Measurements from ENCODE around the gene CCND2. TPM values are rescaled to one million over a fixed set of nuclear protein-coding genes. Genes with fewer than 3 reads are reported as not detected.

CCND2 gene
- total RNA-seq, 1 experiment from 2014 or later: not detected

DNA sequence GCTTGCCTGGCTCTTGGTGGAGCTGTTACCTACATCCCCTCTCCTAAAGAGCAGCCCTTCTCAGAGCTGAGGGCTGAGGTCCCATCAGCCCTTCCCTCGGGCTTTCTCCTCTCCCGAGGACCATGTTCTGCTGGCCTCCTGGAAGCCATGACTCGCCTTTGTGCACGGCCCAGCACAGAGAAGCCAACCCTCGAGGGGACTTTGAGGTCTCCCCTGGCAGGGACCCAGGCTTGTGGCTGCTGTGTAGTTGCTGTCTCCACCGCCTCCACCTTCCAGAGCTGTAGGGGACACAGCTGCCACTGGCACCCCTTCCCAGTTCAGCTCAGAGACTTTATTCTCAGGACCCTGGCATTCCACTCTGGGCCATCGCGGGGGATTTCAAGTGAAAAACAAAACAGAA is 22.9 kb upstream of the CCND2 start:
- H3K36me3 ChIP-seq (ENCODE audit: low read depth, low read length): no peaks in the 10 kb centered on the region
- H2AFZ ChIP-seq (ENCODE audit: low read length): no peak overlapping the region
- H3K79me2 ChIP-seq (ENCODE audit: low read length): no peaks in the 10 kb centered on the region
- peaks cover 44% of the 10 kb centered on the region for H3K27me3 ChIP-seq (ENCODE audit: low read length)
- H3K9ac ChIP-seq (ENCODE audit: low read length): no peak overlapping the region
- H3K4me2 ChIP-seq (ENCODE audit: low read length): no peak overlapping the region
- intact Hi-C loops (cut with micrococcal nuclease): no loop called here
- no peaks in the 10 kb centered on the region for H4K20me1 ChIP-seq (ENCODE audit: low read length)
- H3K27ac ChIP-seq (ENCODE audit: low read length): no peak overlapping the region
- H3K9me3 ChIP-seq (ENCODE audit: low read length): no peaks in the 10 kb centered on the region
- POLR2A ChIA-PET (ENCODE audit: unreplicated experiment): no interaction called here
- H3K4me1 ChIP-seq (ENCODE audit: insufficient read depth, low read length): no peaks in the 10 kb centered on the region
- H3K4me3 ChIP-seq (ENCODE audit: low read length): no peak overlapping the region
- CTCF ChIA-PET: no interaction called here
- ATAC-seq (no peak), DNase-seq (no peak)
- H3F3A ChIP-seq (ENCODE audit: low read length, unreplicated experiment): no peaks in the 10 kb centered on the region
- TF ChIP-seq EZH2 (IDR thresholded peaks at IDR 0.05; ENCODE audit: low read length, unreplicated experiment): no peak
- TF ChIP-seq, protein P1, sequence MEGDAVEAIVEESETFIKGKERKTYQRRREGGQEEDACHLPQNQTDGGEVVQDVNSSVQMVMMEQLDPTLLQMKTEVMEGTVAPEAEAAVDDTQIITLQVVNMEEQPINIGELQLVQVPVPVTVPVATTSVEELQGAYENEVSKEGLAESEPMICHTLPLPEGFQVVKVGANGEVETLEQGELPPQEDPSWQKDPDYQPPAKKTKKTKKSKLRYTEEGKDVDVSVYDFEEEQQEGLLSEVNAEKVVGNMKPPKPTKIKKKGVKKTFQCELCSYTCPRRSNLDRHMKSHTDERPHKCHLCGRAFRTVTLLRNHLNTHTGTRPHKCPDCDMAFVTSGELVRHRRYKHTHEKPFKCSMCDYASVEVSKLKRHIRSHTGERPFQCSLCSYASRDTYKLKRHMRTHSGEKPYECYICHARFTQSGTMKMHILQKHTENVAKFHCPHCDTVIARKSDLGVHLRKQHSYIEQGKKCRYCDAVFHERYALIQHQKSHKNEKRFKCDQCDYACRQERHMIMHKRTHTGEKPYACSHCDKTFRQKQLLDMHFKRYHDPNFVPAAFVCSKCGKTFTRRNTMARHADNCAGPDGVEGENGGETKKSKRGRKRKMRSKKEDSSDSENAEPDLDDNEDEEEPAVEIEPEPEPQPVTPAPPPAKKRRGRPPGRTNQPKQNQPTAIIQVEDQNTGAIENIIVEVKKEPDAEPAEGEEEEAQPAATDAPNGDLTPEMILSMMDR (conservative IDR thresholded peaks at IDR 0.05; ENCODE audit: low read depth, low read length): no peak
- no peak for TF ChIP-seq EZH2phosphoT487 (IDR thresholded peaks at IDR 0.05; ENCODE audit: borderline replicate concordance, low read length)
- no TSS peak for BruUV-seq (replicated peaks)
- H3K9me2 ChIP-seq (replicated peaks; ENCODE audit: low read length): no peaks in the 10 kb centered on the region

DNA sequence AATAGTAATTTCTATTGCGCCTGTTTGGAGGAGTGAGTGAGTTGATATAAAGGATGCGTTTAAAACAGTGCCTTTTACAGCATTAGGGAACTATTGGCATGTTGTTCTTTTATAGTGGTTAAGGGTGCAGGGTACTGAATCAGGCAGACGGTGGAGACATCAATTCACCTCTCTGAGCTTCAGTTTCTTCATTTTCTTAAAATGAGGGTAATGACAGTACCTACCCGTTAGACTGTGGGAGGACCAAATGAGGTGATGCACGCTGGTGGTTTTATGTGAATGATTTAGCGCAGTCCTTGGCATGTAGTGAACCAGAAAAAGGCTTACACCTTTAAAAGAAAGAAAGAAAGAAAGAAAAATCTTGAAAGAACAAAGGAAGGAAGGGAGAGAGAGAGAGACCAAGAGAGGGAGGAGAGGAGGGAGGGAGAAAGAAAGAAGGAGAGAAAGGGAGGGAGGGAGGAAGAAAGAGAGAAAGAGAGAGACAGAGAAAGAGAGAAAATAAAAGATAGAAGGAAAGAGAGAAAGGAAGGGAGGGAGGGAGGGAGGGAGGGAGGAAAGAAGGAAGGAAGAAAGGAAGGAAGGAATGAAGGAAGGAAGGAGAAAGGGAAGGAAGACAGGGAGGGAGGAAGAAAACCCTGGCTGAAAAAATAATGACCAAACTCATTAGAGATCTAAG is 22.2 kb upstream of the CCND2 start:
- CTCF ChIA-PET: no interaction called here
- POLR2A ChIA-PET (ENCODE audit: unreplicated experiment): no interaction called here
- Histone ChIP-seq H3K27ac (ENCODE audit: low read length) (no peak overlapping the region), H3K9me3 (ENCODE audit: low read length) (no peaks in the 10 kb centered on the region), H3K79me2 (ENCODE audit: low read length) (no peaks in the 10 kb centered on the region), H3F3A (ENCODE audit: low read length, unreplicated experiment) (no peaks in the 10 kb centered on the region), H3K9me2 (replicated peaks; ENCODE audit: low read length) (no peaks in the 10 kb centered on the region), H3K27me3 (ENCODE audit: low read length) (peaks cover 44% of the 10 kb centered on the region), H3K4me3 (ENCODE audit: low read length) (no peak overlapping the region), H3K4me1 (ENCODE audit: insufficient read depth, low read length) (no peaks in the 10 kb centered on the region), H3K9ac (ENCODE audit: low read length) (no peak overlapping the region), H2AFZ (ENCODE audit: low read length) (no peak overlapping the region), H3K36me3 (ENCODE audit: low read depth, low read length) (no peaks in the 10 kb centered on the region), H3K4me2 (ENCODE audit: low read length) (no peak overlapping the region), H4K20me1 (ENCODE audit: low read length) (no peaks in the 10 kb centered on the region)
- ATAC-seq: no peak
- intact Hi-C loops (cut with micrococcal nuclease): no loop called here
- DNase-seq: no peak
- TF ChIP-seq EZH2 (IDR thresholded peaks at IDR 0.05; ENCODE audit: low read length, unreplicated experiment): no peak
- no TSS peak for BruUV-seq (replicated peaks)

DNA sequence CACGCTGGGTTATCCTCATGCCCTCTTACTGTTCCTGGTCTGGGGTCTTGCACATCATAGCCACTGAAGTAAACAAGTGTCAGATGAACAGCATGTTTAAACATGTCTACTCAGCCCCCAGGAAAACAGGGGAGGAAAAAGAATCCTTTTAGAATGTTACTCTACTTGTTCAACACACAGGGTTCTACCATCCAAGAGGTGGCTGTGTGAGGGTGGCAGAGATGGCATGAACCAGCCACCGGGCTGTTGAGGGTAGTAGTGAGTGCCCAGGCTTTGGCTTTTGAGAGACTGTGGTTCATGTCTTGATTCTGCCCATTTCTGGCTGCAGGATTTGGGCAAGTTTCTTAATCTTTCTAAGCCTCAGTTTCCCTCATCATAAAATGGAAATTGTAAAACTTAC is 21.6 kb upstream of the CCND2 start:
- H3K9me2 ChIP-seq (replicated peaks; ENCODE audit: low read length): no peaks in the 10 kb centered on the region
- H3F3A ChIP-seq (ENCODE audit: low read length, unreplicated experiment): no peaks in the 10 kb centered on the region
- no TSS peak for BruUV-seq (replicated peaks)
- no peaks in the 10 kb centered on the region for H3K36me3 ChIP-seq (ENCODE audit: low read depth, low read length)
- no peaks in the 10 kb centered on the region for H3K79me2 ChIP-seq (ENCODE audit: low read length)
- H3K4me2 ChIP-seq (ENCODE audit: low read length): no peak overlapping the region
- no peak overlapping the region for H3K9ac ChIP-seq (ENCODE audit: low read length)
- no peaks in the 10 kb centered on the region for H4K20me1 ChIP-seq (ENCODE audit: low read length)
- H3K4me3 ChIP-seq (ENCODE audit: low read length): no peak overlapping the region
- H3K9me3 ChIP-seq (ENCODE audit: low read length): no peaks in the 10 kb centered on the region
- ATAC-seq (no peak), DNase-seq (no peak)
- TF ChIP-seq, protein P1 (conservative IDR thresholded peaks at IDR 0.05; ENCODE audit: low read depth, low read length): no peak
- TF ChIP-seq EZH2phosphoT487 (IDR thresholded peaks at IDR 0.05; ENCODE audit: borderline replicate concordance, low read length): no peak
- no peak for TF ChIP-seq EZH2 (IDR thresholded peaks at IDR 0.05; ENCODE audit: low read length, unreplicated experiment)
- intact Hi-C loops (cut with micrococcal nuclease): no loop called here
- H2AFZ ChIP-seq (ENCODE audit: low read length): no peak overlapping the region
- ChIA-PET POLR2A (ENCODE audit: unreplicated experiment) (no interaction called here), CTCF (no interaction called here)
- H3K27me3 ChIP-seq (ENCODE audit: low read length): peaks cover 44% of the 10 kb centered on the region
- H3K27ac ChIP-seq (ENCODE audit: low read length): no peak overlapping the region
- H3K4me1 ChIP-seq (ENCODE audit: insufficient read depth, low read length): no peaks in the 10 kb centered on the region
